Omental fat pad (tissue), 4 donors: Measurements from ENCODE around the gene OR13J1. TPM values are rescaled to one million over a fixed set of nuclear protein-coding genes. Genes with fewer than 3 reads are reported as not detected.

Source experiments
- ATAC-seq: fragments of 150-250 bp; one replicate; pipeline ENCODE4 v1.9.1; 2016; ENCODE audit warnings: mild to moderate bottlenecking, moderate library complexity; ENCODE audit not compliant: low FRiP score
- DNase-seq: peaks from one replicate; pipeline ENCODE4 v3.0.0-alpha.2; 2019; ENCODE audit warnings: low spot score
- total RNA-seq, 4 donors: library from RNA; depleted of rRNA; stranded (reverse); fragments of >200 nt; gene quantifications; one replicate each; pipeline ENCODE4 v1.1.0, GENCODE V29; 2016
- TF ChIP-seq, protein P1 (sequence below), 3 donors: fragments of 450-650 bp; IDR thresholded peaks; one replicate each; pipeline ENCODE4 v1.5.1; 2016 to 2017; ENCODE audit warnings: antibody characterized with exemption in 3 of 3, mild to moderate bottlenecking in 3 of 3, moderate library complexity in 2 of 3

The OR13J1 gene
- total RNA-seq, 4 donors from 2014 or later = not detected

DNA sequence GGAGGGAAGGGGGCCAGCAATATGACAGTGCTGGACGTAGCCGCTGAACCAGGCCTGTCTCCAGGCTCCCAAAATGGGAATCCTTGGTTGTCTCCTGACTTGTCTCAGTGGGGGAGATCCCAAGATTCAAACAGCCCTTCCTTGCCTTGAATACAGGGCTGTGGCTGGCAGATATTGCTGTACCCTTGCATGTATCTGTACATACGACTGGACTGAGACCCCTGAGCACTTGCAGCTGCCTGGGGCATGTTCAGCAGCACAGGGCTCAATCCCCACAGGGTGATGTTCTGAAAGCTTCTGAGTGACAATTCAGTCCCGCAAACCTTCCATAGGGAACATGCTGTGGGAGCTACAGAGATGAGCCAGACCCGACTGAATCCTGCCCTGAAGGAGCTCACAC is 13.3 kb downstream of the OR13J1 start:
- TF ChIP-seq, protein P1, sequence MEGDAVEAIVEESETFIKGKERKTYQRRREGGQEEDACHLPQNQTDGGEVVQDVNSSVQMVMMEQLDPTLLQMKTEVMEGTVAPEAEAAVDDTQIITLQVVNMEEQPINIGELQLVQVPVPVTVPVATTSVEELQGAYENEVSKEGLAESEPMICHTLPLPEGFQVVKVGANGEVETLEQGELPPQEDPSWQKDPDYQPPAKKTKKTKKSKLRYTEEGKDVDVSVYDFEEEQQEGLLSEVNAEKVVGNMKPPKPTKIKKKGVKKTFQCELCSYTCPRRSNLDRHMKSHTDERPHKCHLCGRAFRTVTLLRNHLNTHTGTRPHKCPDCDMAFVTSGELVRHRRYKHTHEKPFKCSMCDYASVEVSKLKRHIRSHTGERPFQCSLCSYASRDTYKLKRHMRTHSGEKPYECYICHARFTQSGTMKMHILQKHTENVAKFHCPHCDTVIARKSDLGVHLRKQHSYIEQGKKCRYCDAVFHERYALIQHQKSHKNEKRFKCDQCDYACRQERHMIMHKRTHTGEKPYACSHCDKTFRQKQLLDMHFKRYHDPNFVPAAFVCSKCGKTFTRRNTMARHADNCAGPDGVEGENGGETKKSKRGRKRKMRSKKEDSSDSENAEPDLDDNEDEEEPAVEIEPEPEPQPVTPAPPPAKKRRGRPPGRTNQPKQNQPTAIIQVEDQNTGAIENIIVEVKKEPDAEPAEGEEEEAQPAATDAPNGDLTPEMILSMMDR (IDR thresholded peaks at IDR 0.05) = no peak
- ATAC-seq (no peak), DNase-seq (no peak)

DNA sequence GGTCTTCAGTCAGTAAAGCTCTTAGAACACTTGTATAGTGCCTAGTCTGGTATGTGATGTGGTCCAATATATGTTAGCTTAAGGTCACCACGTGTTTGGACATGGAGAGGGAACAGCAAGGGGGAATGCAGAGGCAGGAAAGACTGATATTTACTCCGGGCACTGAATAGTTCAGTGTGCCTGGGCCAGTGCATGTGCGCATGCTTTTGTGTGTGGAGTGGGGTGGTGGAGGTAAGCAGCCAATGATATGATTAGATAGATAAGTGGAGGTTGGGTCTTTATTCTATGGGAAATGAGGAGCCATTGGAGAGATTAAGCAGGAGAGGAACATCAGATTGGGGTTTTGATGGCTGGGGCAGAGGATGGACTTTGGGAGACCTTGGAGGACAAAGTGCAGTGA is 14.0 kb downstream of the OR13J1 start:
- no peak for DNase-seq

DNA sequence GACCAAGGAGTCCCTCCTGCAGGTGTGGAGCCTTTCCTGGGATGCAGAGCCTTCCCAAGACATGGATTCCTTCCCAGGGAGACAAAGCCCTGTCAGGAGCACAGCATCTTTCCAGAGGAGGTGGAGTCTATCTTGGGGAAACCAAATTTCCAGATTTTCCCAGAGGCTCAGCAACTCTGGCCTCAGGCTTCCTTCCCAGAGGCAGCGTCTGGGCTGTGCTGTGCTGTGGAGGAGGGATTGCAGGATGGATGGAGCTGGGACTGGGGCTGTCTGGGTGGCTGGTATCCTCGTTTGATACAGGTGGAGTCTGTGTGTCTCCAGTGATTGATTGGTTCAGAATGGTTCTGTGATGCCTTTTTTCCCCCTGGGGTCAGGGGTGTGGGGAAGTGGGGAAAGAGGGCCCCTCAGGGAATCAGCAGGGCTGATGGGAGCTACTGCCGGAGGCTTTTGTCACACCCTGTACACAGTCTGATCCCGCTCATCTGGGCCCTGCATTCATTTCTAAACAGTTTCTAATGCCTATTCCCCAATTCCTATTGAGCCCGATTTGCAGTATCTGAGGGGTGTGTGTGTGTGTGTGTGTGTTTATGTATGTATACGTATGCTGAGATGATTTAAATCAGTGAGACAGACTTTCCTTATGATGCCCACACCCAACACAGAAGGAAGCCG is 16.0 kb downstream of the OR13J1 start:
- ATAC-seq = no peak
- TF ChIP-seq, protein P1 (IDR thresholded peaks at IDR 0.05) = no peak
- DNase-seq = no peak

More for the DNA sequence above, 14.0 kb downstream of the OR13J1 start:
- TF ChIP-seq, protein P1 (IDR thresholded peaks at IDR 0.05) = no peak
- no peak for ATAC-seq

DNA sequence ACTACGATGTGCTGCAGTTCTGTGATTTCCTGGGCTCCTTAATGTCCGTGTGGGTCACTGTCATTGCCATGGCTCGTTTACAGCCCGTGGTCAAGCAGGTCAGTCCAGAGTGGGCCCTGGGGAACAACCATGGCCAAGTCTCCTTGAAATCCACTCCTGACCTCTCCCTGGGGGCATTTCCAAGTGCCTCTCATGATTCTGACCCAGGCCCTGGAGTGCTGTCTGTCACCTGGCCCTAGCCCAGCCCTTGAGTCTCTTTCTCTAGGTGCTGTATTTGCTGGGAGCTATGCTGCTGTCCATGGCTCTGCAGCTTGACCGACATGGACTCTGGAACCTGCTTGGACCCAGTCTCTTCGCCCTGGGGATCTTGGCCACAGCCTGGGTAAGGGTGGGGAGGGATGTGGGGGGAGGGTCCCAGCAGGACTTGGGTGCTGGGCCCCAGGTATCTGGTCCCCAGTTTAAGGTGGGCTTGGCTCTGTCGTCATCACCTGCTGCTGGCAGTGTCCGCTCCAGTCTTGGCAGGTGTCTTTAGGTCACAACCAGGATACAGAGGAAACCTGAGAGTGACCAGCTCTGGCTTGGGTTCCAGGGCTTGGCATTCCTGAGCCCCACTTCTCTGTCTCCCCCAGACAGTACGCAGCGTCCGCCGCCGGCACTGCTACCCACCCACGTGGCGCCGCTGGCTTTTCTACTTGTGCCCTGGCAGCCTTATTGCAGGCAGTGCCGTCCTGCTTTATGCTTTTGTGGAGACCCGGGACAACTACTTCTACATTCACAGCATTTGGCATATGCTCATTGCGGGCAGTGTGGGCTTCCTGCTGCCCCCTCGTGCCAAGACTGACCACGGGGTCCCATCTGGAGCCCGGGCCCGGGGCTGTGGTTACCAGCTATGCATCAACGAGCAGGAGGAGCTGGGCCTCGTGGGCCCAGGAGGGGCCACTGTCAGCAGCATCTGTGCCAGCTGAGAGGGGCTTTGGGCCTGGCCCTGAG is 17.0 kb downstream of the OR13J1 start:
- DNase-seq (no peak), ATAC-seq (no peak)
- TF ChIP-seq, protein P1 (IDR thresholded peaks at IDR 0.05) = no peak

DNA sequence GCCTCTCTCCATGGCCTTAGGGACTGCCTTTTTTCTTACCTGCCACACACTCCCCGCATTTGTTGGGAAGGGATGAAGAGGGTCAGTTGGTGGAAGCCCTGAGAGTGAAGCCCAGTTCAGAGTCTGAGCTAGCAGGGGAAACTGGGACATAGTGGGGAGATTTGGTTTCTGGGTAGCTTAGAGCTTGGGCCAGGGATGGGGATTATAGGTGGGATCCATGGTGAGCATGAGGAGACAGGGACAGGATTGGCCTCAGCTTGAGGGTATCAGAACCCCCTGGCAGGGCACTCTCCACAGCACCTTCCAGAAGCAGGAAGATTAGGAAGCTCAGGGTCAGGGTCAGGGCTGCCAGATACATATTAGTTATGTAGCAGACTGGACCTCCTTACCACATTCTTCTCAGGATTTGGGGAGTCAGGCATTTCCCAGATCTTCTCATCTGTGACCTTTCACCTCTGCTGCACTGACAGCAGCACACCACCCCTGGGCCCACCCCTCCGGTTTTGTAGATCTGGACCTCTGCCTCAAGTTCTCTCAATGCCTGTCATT is 17.9 kb downstream of the OR13J1 start:
- TF ChIP-seq, protein P1 (IDR thresholded peaks at IDR 0.05) = no peak
- DNase-seq (no peak), ATAC-seq (no peak)

DNA sequence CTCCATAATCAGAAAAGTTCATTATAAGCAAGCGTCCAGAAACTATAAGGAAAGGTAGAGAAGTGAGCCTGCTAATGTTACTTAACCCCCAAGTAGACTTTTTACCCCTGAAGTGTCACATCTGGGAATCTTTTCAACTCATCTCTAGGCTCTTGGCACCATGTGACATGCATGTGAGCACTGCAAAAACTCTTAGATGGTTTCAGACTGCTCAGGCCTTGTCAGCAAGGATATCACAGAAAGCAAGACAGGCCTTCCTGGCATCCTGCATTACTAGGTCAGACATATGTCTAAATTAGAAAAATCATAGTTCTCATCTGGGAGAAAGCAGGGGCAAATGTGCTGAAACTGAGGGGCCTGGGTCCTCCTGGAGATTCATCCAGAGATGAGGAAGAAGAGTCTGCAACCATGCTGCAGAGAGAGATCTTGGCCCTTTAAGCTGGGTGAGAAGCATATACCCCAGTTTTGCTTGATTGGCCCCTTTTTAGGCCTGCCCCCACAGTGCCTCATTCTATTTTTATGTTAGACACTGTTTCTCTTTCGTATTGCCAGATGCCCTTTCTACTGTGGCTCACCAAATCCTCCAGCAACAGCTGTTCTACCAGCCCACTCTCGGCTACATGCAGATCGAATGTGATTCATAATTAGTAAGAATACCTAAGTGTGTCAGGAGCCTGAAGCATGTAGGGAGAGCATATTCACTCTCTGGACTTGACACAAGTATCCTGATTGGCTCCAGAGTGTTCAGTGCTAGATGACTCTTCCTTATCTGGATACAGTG is 22.2 kb downstream of the OR13J1 start:
- peak; percentile 53 for ATAC-seq

More for the DNA sequence above, 22.2 kb downstream of the OR13J1 start:
- DNase-seq = no peak
- TF ChIP-seq, protein P1 (IDR thresholded peaks at IDR 0.05) = no peak
